ENCODE data around the gene CIB4.

The CIB4 gene

DNA sequence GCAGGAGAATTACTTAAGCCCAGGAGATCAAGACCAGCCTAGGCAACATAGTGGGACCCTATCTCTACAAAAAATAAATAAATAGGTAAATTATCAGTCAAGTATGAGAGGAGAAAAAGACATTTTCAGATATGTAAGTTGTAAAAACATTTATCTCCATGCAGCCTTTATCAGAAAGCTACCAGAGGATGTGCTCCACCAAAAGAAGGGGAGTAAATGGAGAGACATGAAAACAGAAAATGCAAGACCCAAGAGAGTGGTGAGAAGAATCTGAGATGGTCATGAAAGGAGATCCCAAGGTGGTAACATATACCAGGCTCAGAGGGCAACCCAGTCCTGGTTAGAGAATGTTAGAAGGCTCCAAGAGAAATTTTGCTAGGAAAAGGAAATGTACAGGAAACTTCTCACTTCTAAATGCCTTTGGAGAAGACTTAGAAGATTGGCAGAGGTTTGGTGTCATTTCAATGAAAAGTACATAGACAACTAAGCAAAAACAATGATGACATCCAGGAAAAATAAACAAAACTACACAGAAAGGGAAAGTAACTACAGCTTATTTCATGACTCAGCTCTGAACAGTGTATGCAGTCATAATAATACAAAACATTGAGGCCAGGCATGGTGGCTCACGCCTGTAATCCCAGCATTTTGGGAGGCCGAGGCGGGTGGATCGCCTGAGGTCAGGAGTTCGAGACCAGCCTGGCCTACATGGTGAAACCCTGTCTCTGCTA lies 19.5 kb downstream of the CIB4 start:
- DNase-seq (ENCODE audit: low spot score): no peak

DNA sequence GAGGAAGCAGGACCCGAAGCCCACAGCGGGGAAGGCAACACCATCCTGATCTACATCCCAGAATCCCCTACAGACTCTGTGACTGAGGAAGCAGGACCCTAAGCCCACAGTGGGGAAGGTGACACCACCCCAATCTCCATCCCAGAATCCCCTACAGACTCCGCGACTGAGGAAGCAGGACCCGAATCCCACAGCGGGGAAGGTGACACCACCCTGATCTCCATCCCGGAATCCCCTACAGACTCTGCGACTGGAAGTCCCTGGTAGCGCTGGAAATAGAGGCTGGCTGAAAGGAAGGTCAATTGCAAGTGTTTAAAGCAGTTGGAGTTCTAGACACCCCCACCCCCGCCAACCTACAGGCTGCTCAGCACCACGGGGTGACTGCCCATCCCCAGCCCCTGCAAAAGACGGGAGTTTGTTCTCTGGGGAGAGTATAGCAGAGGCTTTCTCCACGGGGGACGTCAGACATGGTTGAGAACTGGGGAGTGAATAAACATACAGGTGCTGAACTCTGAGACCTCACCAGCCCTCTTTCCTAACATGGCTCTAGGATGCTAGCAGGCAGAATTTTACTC lies 21.0 kb downstream of the CIB4 start:
- no peak for DNase-seq (ENCODE audit: low spot score)

DNA sequence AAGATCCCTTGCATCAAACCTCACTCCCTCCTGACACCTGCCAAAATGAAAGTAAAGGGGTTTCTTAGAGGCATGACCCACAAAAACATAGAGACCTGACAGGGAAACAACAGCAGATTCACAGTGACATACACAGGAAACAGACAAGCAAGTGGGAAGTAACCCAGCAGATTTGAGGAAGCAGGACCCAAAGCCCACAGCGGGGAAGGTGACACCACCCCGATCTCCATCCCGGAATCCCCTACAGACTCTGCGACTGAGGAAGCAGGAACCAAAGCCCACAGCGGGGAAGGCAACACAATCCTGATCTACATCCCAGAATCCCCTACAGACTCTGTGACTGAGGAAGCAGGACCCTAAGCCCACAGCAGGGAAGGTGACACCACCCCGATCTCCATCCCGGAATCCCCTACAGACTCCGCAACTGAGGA lies 21.6 kb downstream of the CIB4 start:
- no peak for DNase-seq (ENCODE audit: low spot score)

DNA sequence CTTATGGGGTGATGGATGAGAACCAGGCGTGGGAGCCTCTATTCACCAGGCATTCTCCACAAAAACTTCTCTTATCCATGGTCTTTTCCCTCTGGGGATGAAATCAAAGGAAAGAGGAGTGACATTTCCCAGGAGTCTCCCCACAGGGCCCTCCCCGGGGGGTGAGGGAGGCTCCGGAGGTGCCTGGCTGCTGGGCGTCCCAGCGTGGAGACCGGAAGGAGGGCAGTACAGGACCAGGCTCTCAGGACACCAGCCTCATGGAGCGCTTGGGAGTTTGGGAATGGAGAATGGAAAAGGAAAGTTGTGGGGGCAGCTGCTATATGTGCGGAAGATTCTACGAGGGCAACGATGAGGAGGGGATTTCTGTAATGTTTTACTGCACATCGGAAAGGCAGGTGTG lies 22.1 kb downstream of the CIB4 start:
- DNase-seq (ENCODE audit: low spot score): no peak

DNA sequence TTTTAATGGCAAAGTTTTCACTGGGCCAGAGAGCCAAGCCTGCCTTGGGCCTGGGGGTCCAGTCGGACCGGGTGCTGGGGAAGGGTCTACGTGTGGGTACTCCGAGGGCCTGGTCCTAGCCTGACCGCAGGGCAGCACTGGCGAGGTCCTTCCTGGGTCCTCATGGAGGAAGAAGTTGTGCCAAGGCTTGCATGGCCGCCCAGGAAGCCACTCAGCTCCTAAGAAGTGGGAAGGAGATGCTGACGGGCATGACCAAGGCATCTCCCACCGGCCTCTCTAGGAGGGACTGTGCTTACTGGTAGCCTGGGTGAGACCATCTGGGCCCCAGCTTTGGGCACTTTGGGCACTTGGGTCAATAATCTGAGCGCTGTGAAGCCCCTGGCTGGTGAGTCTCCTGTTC lies 22.6 kb downstream of the CIB4 start:
- DNase-seq (ENCODE audit: low spot score): no peak

DNA sequence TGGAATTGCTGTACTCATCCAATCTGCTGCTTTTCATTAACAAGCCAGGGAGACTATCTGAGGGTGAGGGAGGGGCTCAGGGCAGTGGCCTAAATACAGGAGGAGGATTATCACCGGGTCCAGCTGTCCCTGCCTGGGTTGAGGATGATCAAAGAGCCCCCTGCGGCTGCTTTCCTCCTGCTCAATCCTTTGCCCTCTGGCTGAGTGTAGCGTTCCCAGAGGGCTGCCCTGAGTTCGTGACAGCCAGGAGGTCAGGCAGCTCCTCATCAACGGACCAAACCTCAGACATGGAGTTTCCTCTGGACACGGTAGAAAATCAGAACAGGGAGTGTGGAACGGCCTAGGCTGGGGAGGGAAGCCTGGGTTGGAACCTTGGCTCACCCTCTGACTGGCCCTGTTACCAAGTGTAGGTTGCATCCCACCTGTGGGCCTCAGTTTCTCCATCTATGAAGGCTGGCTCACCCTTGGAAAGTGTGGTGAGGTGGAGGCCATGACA lies 23.5 kb downstream of the CIB4 start:
- no peak for DNase-seq (ENCODE audit: low spot score)

DNA sequence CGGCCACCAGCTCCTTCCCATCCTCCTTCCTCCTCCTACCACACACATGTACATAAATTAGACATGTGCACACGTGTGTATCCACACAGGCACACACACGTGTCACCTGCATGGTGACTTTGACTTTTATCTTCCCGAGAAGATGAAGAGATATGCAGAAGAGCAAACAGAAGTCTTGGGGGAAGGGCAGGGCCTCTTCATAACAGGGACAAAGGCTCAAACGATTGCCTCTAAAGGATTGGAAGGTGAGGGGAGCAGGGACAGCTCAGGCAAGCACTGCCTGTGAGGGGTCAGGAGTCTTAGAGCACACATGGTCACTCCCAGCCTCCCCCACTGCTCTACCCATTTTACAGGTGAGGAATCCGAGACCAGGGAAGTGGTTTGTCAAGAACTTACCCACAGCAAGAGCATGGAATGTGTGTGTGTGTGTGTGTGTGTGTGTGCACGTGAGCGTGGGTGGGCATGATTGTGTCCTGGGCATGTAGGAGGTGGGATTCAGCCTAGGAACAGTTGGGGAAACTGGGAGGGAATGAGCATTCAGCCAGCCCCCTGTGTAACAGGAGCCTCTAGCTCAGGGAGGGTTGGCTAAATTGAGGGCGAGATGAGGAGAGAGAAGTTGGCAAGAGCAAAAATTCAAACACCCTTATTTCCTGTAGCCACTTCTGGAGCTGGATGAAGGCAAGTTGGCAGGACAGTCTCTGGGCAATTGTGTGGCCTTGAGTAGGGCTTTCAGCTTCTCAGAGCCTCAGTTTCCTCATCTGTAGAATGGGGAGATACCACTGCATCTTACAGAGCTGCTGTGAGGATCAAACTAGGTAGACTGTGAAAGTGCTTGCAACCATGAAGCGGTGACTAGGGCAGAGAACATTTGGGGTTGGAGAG lies 24.2 kb downstream of the CIB4 start:
- no peak for DNase-seq (ENCODE audit: low spot score)

DNA sequence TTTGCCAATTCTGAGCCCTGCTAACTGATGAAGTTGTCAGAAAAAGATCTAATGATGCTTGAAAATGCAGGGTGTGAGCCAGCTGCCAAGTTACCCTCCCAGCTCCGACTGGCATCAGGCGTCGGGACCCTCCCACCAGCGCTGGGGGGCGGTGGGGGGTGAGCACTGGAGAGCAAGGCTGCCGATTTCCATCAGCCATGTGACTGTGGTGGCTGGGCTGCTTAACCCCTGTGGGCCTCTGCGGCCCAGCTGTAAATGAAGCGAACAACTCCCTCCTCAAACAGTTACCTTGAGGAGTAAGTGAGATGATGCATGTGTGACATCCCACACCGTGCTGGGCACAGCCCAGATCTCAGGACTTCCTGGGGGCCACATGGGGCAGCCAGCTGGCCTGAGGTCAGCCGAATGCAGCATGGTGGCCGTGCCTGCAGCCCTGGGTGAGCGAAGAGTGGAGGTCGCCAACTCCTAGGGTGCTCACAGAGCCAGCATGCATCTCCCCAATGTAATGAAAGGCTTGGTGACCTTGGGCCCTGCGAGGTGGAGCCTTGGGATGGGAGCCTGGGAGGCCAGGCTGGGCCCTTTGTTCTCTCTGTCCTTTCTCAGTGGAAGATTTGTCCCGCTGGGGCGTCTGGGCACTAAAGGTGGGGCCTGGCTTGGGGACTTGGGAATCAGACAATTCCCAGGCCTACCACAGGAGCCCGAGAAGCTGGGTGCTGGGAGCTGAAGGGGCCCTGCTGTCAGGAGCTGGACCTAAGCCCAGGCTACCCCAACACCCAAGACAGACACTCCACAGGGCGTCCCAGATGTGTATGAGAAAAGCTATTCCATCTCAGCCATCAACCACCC lies 25.1 kb downstream of the CIB4 start:
- DNase-seq (ENCODE audit: low spot score): no peak

DNA sequence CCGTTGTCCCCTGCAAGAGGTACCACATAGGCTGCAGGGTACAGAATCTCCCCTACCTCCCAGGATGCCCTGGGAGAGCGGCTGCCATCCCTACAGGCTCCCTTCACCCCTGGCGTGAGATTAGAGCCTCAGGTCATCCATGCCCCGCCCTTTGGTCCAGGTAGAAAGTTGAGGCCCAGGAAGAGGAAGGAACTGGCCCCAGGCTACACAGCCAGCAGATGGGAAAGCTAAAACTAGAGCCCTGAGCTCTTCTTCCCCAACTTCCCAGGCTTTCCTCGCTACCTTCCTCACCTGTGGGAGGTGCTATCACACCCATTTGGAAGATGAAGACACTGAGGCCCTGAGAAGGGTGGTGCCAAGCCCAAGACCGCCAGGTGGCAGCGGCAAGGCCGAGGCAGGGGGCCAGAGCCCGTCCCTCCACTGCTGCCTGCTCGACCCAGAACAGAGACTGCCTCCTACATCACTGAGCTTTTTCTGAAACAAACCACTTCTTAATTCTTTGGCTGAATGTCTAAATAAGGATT lies 25.8 kb downstream of the CIB4 start:
- no peak for DNase-seq (ENCODE audit: low spot score)

DNA sequence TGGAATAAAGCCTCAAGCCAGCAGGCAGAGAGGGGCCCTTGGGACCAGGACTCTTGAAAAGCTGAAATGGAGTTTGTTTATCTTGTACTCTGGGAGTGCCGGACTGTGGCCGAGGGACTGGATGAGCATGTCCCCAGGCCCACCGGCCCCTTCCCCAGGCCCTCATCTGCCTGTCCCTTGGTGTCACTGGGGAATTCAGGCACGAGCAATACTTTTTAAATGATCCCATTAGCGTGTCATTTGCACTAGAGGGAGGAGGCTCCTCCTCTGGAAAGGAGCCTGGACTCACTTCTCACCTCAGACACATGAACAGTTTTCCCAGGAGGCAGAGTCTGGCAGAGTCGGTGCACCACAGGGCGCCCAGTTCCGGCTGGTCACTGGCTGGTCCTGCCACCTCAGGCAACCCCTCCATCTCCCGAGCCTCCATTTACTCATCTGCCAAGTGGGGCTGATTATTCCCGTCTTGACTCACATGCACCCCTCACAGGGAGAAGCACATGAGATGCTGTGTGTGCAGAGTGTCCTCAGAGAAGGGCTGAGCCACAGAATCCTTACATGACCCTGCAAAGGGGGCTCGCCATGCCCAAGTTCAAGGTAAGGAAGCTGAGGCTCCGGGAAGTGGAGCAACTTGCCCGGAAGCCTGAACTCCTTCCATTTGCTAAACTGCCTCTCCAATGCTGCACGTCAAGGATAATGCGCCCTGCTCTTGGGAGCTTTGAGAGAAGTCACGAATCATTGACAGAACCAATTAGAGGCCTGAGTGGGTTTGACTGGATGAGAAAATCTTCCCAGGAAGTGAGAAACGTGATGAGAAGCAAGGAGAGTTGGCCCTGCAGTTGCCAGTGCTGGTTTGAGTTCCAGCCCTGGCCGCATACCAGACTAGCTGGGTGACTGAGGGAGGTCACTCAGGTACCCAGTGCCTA lies 26.7 kb downstream of the CIB4 start:
- DNase-seq (ENCODE audit: low spot score): no peak

DNA sequence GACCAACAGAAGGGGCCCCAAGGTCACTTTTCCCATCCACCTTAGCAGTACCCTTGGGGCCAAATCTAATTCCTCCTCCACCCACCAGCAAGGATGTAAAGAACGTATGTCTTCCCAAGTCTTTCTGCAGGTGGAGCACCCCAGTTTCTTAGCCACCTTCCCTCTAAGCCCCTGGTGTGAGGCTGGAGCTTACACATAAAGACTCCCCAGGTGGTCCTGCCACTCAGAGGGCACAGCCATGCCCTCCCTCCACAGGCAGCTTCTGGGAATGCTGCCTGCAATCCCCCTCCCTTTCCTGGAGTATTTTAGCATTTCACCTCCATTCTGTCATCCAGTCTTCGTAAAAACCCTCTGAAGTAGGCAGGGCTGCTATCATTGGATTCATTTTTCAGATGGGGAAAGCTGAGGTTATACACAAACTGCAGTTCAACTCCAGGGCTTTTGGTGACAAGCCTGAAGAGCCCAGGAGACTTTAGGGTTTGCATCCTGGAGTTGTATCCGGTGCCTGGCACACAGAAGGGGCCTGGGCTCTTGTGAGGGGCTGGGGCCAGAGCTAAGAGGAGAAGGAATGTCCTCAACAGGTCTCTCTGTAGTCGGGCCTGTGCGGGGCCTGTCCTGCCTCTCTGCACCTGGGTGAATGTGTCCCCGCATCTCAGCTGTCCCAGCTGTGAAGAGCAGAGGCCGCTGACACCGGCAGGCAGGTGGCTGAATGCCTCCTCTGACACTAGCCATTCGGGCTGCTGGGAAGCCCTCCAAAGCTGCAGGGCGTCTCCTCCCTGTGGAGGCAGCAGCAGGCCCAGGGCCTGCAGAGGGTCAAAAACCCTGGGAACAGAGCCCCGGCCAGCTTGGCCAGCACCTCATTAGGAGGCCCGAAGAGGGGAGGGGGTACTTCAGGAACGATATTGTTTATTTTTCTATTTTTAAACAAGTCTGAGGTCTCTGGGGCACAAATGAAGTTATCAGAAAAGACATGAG lies 27.6 kb downstream of the CIB4 start:
- DNase-seq (ENCODE audit: low spot score): no peak

DNA sequence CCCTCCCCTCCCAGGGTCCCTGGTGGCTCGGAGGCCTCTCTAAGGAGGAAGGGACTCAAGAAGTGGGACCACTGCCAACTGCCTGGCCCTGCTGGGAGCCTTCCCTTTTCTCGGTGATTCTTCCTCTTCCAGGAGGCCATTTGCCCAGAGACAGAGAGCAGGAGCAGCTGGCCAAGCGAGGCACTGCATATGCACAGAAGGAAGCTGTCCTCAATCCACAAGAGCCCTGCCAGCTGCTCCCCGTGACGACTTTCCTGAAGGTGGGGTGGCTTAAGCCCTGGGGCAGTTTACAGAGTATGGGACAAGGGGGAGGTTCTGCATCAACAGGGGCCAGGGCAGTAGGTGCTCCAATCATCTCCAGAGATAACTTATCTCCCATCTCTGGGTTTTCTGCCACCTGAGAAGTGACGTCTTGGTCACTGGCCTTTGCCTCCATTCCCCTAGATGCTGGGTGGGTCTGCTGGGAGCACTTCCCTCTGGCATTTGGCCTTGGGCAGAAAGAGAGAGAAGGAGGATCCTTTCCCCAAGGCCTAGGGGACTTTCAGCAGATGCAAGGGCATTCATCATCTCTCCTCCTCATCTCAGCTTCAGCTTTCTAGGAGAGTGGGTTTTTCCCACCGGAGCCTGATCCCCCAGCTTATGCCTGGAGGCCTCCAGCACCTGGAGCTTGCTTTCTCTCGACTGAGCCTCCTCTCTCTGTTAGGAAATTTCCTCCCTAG lies 28.5 kb downstream of the CIB4 start:
- DNase-seq (ENCODE audit: low spot score): no peak

DNA sequence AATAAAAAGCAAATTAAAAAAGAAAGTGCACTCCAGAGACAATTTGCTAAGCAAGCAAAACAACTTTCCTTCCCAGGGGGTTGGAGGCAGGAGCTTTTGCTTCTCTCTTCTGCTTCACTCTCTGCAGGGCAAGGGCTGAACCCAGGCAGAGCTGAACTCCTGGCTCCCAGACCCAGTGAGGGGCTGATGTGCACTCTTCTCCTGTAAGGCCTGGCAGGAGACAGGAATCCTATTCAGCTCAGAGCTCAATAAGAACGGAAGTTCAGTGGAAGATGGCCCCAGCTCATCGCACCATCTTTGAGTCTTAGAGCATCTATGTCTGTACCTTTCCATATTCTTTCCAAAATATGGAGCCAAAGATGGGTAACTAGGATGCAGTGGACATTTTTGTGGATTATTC lies 29.1 kb downstream of the CIB4 start:
- DNase-seq (ENCODE audit: low spot score): no peak

DNA sequence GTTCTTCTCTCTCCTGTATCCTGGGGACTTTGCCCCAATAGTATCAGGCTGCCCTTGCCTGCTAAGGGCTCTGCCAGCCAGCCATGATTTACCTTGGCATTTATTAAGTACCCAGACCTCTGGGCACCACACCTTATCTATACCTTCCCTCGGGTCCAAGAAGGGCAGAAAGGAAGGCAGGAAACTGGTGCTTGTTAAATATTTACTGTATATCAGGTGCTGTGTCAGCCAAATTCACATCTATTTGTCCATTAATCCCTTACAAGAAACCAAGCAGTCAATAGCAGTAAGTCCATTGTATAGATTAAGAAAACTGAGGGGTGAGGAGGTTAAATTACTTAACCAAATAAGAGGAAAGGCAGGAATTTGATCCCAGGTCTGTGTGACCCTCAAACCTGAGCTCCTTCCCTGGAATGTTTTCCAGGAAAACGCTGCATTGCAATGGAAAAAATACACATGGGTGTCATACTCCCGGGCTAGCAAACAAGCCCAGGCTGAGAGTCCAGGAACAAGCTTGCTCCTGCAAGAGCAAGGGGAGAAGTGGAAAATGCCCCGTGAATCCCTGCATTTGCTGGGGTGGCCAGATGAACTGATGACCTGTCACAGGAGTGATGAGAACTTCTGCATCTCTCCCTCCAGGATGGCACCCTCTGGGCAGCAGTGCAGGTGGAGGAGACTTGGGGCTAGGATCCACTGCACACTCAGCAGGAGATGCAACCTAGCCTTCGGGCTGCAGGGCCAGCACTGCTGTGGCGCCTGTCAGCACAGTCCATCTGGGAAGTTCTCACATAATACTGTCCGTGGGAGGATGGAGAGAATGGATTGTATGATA lies 30.4 kb downstream of the CIB4 start:
- no peak for DNase-seq (ENCODE audit: low spot score)

DNA sequence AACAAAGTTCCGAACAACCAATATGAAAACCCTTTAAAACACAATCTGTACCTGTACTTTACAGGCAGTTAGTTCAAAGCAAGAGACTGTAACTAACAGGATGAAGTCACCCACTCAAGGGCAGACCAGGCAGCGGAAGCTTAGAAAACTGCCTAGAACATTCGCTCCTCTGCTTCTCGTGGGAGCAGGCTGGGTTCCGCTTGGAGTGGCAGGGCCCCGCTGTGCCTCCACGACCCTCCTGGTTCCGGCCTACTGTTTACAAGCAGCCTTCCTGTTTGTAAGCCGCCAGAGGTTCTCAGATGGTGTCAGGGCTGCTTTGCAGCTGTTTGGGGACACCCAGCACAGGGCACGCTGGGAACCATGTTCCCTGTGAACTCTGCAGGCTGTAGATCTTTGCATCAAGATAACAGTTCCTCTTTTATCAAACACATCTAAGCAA lies 31.3 kb downstream of the CIB4 start:
- no peak for DNase-seq (ENCODE audit: low spot score)

DNA sequence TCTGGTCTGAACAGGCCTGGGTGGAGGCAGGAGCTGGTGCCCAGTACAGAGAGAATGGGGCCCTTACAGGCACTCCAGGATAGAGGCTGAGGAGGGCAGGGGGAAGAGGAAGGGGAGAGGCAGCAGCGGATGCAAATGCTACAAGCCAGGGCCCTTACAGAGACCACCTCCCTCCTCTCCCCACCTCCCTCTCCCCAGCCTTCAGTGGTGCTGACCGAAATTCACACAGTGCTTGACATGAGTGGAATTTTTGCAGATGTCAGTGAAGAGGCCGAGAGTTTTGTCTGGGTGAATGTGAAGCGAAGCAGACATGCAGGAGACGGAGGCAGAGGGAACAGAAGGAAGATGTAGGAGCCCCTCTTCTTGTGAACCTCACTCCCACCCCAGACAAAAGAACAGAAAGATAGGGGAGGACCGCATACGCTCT lies 31.9 kb downstream of the CIB4 start:
- DNase-seq (ENCODE audit: low spot score): no peak

DNA sequence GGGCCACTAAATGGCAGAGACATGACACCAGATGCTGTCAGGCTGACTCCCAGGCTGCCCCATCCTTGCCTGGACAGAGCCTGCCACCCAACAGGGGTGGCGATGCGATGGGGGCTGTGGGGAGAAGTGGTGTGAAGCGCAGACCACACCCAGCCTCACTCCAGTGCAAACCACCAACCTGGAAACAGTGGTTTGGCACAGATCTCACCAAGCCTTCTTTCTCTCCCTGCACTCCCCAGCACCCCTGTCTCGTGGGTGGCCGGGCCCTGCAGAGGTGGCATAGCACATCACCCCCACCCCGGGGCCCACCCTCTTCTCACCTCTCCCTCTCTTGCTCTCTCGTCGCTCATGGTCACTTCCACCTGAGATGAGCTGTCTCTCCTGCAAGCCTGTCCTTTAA lies 32.6 kb downstream of the CIB4 start:
- no peak for DNase-seq (ENCODE audit: low spot score)

DNA sequence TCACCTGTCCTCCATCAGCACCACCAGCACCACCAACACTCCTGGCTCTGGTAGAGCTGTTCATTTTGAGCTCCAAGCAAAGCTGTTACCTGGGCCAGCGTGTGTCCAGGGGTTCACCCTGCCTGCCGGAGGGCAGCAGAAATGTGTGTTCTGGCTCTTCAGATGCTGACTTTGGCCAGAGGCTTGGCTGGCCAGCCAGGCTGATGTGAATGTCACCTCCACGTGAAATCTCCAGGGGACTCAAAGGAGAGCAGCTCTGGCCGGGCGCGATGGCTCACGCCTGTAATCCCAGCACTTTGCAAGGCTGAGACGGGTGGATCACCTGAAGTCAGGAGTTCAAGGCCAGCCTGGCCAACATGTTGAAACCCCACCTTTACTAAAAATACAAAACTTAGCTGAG lies 33.5 kb downstream of the CIB4 start:
- no peak for DNase-seq (ENCODE audit: low spot score)

Data from HuH-7.5 (cell line).